K562 (cell line): ENCODE results near the gene EXOC3L1. TPM values are rescaled to one million over a fixed set of nuclear protein-coding genes. Genes with fewer than 3 reads are reported as not detected.

Experiments used
- E2F1 ChIP-seq: sonication (generic); formaldehyde crosslinking; IDR thresholded peaks from 2 replicates; pipeline ENCODE4 v1.8.1; 2023; ENCODE audit warnings: mild to moderate bottlenecking, missing genetic modification reagents, moderate library complexity
- ETV5 ChIP-seq: sonication (generic); formaldehyde crosslinking; IDR thresholded peaks from 2 replicates; pipeline ENCODE4 v1.4.0; 2020; ENCODE audit warnings: low read depth, mild to moderate bottlenecking, missing genetic modification reagents
- GATAD2A ChIP-seq: fragments of 450-650 bp; IDR thresholded peaks from 2 replicates; pipeline ENCODE4 v1.6.1; 2017
- KAT7 ChIP-seq: sonication (generic); formaldehyde crosslinking; IDR thresholded peaks from 2 replicates; pipeline ENCODE4 v1.8.0; 2022; ENCODE audit warnings: missing genetic modification reagents, mild to moderate bottlenecking, borderline replicate concordance
- LCOR ChIP-seq: sonication (generic); formaldehyde crosslinking; IDR thresholded peaks from 2 replicates; pipeline ENCODE4 v1.8.0; 2022; ENCODE audit warnings: mild to moderate bottlenecking, missing genetic modification reagents
- NBN ChIP-seq: fragments of 450-650 bp; IDR thresholded peaks from 2 replicates; pipeline ENCODE4 v1.6.1; 2016; ENCODE audit warnings: low read depth, mild to moderate bottlenecking
- NKRF ChIP-seq: fragments of 450-650 bp; IDR thresholded peaks from 2 replicates; pipeline ENCODE4 v1.6.1; 2016; ENCODE audit warnings: borderline replicate concordance
- PREB ChIP-seq: sonication (generic); formaldehyde crosslinking; IDR thresholded peaks from 2 replicates; pipeline ENCODE4 v1.8.1; 2023; ENCODE audit warnings: mild to moderate bottlenecking, missing genetic modification reagents
- XRCC5 ChIP-seq: fragments of 200-400 bp; formaldehyde crosslinking; IDR thresholded peaks from 2 replicates; pipeline ENCODE4 v1.6.1; 2017; ENCODE audit warnings: low read depth, mild to moderate bottlenecking, low read length
- ZBTB1 ChIP-seq: sonication (generic); formaldehyde crosslinking; IDR thresholded peaks from 2 replicates; pipeline ENCODE4 v1.8.1; 2023; ENCODE audit warnings: missing genetic modification reagents, low read depth, mild to moderate bottlenecking, borderline replicate concordance
- ZNF232 ChIP-seq: sonication (generic); formaldehyde crosslinking; IDR thresholded peaks from 2 replicates; pipeline ENCODE4 v1.8.0; 2022; ENCODE audit warnings: mild to moderate bottlenecking, missing genetic modification reagents
- ZNF324 ChIP-seq: fragments of 250-450 bp; sonication (Bioruptor Pico); IDR thresholded peaks from 2 replicates; pipeline ENCODE4 v1.4.0; 2020; ENCODE audit warnings: mild to moderate bottlenecking
- ZNF561 ChIP-seq: fragments of 450-650 bp; formaldehyde crosslinking; conservative IDR thresholded peaks from 2 replicates; pipeline ENCODE4 v1.4.0; 2020; ENCODE audit warnings: mild to moderate bottlenecking, moderate library complexity
- polyA plus RNA-seq, 8 experiments: library from polyadenylated mRNA; depleted of rRNA in 4 of 8; stranded (reverse) in 5 of 8; unstranded in 3 of 8; fragments of >200 nt; fragmentation: Nextera tagmentation in 2 of 8; fragmentation: Illumina TruSeq in 1 of 8; extraction: Ambion mirVana in 2 of 8; extraction: Trizol in 1 of 8; gene quantifications; 2 replicates each; pipeline versions ENCODE4 v1.2.1 to v1.2.3, GENCODE V29; 2011 to 2014; ENCODE audit warnings: inconsistent platforms in 1 of 8, missing spikeins in 1 of 8
- total RNA-seq, 7 experiments: library from RNA; depleted of rRNA in 6 of 7; stranded (reverse); fragments of >200 nt in 6 of 7; fragmentation: Illumina TruSeq in 2 of 7; extraction: Trizol in 2 of 7; gene quantifications; 2 replicates each; pipeline versions ENCODE4 v1.2.1 to v1.2.3, GENCODE V29; 2011 to 2021; ENCODE audit warnings: low replicate concordance in 1 of 7
- TF ChIP-seq, protein P1 (sequence below): sonication (generic); formaldehyde crosslinking; IDR thresholded peaks from 2 replicates; pipeline ENCODE4 v1.8.0; 2023; ENCODE audit warnings: mild to moderate bottlenecking, missing genetic modification reagents
- TF ChIP-seq, protein P2 (sequence below): fragments of 250-450 bp; sonication (Bioruptor Pico); IDR thresholded peaks from 2 replicates; pipeline ENCODE4 v1.8.0; 2021; ENCODE audit warnings: borderline replicate concordance, mild to moderate bottlenecking, moderate library complexity; ENCODE audit not compliant: poor library complexity, severe bottlenecking
- TF ChIP-seq, protein P3 (sequence below): fragments of 250-450 bp; sonication (Bioruptor Pico); IDR thresholded peaks from 2 replicates; pipeline ENCODE4 v1.8.0; 2022; ENCODE audit warnings: moderate library complexity, mild to moderate bottlenecking, inconsistent platforms

The EXOC3L1 gene
- total and polyA plus RNA-seq, 9 of the 15 experiments (the other 6 are each of a cell fraction or from before 2014, with no cell fraction given), result 0.08 TPM; not detected in 8

GRCh38 chr16:67184995-67185650 lies 4.8 kb downstream of the EXOC3L1 start (continued):
- peak; percentile 50; the same call in 1 of the 2 replicates for TF ChIP-seq ZBTB1 (CRISPR knock-in tag)
- TF ChIP-seq PREB (CRISPR knock-in tag), result 0 out of 2 replicates have a peak, but pooled peaks have one; percentile 66
- TF ChIP-seq, protein P1, sequence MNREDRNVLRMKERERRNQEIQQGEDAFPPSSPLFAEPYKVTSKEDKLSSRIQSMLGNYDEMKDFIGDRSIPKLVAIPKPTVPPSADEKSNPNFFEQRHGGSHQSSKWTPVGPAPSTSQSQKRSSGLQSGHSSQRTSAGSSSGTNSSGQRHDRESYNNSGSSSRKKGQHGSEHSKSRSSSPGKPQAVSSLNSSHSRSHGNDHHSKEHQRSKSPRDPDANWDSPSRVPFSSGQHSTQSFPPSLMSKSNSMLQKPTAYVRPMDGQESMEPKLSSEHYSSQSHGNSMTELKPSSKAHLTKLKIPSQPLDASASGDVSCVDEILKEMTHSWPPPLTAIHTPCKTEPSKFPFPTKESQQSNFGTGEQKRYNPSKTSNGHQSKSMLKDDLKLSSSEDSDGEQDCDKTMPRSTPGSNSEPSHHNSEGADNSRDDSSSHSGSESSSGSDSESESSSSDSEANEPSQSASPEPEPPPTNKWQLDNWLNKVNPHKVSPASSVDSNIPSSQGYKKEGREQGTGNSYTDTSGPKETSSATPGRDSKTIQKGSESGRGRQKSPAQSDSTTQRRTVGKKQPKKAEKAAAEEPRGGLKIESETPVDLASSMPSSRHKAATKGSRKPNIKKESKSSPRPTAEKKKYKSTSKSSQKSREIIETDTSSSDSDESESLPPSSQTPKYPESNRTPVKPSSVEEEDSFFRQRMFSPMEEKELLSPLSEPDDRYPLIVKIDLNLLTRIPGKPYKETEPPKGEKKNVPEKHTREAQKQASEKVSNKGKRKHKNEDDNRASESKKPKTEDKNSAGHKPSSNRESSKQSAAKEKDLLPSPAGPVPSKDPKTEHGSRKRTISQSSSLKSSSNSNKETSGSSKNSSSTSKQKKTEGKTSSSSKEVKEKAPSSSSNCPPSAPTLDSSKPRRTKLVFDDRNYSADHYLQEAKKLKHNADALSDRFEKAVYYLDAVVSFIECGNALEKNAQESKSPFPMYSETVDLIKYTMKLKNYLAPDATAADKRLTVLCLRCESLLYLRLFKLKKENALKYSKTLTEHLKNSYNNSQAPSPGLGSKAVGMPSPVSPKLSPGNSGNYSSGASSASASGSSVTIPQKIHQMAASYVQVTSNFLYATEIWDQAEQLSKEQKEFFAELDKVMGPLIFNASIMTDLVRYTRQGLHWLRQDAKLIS, result peak; percentile 98
- TF ChIP-seq ZNF324 (CRISPR knock-in tag), result no peak
- TF ChIP-seq E2F1 (CRISPR knock-in tag), result peak; percentile 88; the same call in 1 of the 2 replicates
- TF ChIP-seq NBN, result 0 out of 2 replicates have a peak, but pooled peaks have one; percentile 61
- TF ChIP-seq GATAD2A, result no peak
- TF ChIP-seq, protein P2, sequence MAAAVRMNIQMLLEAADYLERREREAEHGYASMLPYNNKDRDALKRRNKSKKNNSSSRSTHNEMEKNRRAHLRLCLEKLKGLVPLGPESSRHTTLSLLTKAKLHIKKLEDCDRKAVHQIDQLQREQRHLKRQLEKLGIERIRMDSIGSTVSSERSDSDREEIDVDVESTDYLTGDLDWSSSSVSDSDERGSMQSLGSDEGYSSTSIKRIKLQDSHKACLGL, result peak; percentile 63
- TF ChIP-seq ZNF561 (CRISPR knock-in tag), result no peak
- no peak for TF ChIP-seq ETV5 (CRISPR knock-in tag)
- peak; percentile 93; the same call in 1 of the 2 replicates for TF ChIP-seq KAT7 (CRISPR knock-in tag)
- TF ChIP-seq ZNF232 (CRISPR knock-in tag), result peak; percentile 85; the same call in 1 of the 2 replicates
- TF ChIP-seq LCOR (CRISPR knock-in tag), result peak; percentile 94
- TF ChIP-seq, protein P3, sequence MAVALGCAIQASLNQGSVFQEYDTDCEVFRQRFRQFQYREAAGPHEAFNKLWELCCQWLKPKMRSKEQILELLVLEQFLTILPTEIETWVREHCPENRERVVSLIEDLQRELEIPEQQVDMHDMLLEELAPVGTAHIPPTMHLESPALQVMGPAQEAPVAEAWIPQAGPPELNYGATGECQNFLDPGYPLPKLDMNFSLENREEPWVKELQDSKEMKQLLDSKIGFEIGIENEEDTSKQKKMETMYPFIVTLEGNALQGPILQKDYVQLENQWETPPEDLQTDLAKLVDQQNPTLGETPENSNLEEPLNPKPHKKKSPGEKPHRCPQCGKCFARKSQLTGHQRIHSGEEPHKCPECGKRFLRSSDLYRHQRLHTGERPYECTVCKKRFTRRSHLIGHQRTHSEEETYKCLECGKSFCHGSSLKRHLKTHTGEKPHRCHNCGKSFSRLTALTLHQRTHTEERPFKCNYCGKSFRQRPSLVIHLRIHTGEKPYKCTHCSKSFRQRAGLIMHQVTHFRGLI, result no peak
- peak; percentile 93 for TF ChIP-seq XRCC5
- TF ChIP-seq NKRF, result peak; percentile 79; the same call in 1 of the 2 replicates
